OCI-M2 (cell line): ENCODE measurements around the gene FGF12.
"Not testable (repeated sequence)": the region's sequence is repeated elsewhere in the genome, so short reads cannot be mapped to it uniquely, and the experiment has no call there.

Source experiments
- DNase-seq: peaks from one replicate; lab custom pipeline; 2025; ENCODE audit not compliant: unreplicated experiment; lab: John Stamatoyannopoulos, UW

Gene FGF12

DNA sequence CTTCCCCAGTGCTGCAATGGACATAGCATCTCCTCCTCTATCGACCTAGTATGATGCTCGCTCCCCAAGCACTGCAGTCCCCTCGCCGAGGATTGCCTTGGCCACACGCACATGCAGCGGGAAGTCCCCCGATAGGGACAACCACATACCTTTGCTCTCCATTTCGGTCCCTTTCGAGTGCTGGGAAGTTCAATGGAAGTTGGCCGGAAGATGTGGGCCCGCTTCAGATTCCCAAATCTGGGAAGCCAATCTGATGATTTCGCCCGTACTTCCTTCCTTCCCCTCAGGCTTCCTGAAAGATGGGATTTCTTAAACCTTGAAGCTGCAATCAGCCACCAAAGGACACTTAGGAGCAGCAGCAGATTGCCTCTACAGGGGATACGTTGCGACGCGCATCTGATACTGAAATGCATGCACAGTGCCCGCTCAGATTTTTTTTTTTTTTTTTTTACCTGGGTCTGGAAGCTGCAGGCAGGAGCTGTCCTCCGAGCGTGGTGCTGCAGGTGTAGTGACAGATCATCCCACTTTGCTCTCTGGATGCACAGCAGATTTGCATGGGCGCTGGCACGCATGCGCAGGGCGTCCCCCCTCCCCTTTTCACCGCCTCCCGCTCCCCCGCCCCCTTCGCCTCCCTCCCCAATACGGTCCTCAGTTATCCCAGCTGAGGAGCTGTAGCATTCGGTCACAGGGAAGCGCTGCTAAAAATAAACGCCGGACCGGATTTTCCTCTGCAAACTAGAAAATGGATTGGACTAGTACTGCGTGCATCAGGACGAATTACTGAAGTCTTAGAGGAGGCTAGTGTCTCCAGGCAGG is at the start of gene FGF12:
TSS of gene FGF12 (minus strand) at position 510 of the 816 bp plus-strand sequence.
- DNase-seq: no peak

DNA sequence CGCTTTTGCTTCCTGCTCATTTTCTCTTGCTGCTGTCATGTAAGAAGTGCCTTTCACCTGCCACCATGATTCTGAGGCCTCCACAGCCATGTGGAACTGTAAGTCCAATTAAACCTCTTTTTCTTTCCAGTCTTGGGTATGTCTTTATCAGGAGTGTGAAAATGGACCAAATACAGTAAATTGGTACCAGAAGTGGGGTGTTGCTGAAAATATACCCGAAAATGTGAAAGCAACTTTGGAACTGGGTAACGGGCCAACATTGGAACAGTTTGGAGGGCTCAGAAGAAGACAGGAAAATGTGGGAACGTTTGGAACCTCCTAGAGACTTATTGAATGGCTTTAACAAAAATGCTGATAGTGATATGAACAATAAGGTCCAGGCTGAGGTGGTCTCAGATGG is 47.0 kb upstream of the FGF12 start:
- not testable (repeated sequence) for DNase-seq

DNA sequence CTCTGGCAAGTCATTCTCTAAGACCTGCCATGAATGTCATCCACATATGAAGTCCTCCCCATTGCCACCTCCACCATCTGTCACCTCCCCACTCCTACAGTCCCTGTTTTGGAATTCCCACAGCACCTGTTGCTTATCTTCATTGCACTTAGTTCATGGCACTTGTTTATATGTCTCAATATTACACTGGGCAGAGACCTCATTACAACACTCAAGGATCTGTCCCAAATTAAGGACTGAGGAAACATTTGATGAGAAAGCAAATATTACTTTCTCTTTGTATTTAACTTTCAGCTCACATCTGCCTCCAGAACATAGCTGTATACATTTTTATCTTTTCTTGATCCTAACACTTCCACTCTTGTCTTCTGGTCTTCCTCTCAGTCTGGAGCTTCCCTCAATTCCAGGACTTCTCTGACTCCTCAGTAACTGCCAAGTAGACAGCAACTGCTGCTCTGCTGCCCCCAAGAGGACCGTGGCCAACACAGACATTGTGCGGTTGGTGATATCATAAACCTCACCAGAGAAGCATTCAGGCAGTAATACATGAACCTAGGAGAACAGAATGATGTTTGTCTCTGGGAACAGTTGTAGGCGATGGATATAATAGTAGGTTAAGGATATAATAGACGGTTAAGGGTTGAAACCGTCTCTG is 45.0 kb upstream of the FGF12 start:
- DNase-seq: no peak

DNA sequence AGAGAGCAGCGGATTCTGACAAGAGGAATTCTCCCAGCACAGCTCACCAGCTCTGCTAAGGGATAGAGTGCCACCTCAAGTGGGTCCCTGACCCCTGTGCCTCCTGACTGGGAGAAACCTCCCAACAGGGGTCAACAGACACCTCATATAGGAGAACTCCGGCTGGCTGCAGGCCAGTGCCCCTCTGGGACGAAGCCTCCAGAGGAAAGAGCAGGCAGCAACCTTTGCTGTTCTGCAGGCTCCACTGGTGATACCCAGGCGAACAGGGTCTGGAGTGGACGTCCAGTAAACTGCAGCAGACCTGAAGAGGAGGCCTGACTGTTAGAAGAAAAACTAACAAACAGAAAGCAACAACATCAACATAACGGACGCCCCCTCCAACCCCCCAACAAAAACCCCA is 31.3 kb upstream of the FGF12 start:
- DNase-seq: no peak

DNA sequence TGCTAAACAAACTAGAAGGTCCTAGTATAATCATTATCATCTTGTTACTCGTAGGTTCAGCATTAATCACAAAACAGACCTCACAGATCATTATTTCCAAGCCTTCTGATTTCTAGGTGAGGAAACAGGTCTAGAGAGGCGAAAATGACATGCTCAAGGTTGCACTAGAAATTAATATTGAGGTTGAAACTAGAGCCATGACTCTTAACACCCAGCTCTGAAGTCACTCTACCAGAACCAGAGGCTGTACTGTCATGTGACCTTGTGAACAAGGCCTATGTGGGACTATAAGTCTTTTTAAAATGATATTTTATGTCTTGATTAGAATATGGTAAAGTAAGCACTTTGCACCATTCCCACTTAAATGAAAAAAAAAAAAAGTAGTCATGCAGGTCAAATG is 23.8 kb upstream of the FGF12 start:
- no peak for DNase-seq

DNA sequence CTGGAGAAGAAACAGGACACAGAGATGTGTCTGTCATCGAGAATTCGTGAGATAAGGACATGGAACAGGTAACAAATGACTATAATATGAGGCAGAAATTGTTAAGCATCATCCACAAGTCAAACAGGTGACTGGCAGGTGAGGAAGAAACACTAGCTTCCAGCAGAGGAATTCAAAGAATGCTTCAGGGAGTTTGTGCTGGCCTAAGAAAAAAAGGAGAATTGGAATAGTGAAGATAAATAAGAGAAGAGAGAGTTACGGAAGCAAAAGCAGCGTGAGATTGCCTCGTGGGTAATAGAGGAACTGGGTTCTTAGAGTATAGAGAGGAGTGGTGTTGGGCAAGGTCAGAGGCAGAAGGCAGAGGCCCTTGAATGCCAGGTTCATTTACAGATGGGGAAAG is 22.9 kb upstream of the FGF12 start:
- no peak for DNase-seq

DNA sequence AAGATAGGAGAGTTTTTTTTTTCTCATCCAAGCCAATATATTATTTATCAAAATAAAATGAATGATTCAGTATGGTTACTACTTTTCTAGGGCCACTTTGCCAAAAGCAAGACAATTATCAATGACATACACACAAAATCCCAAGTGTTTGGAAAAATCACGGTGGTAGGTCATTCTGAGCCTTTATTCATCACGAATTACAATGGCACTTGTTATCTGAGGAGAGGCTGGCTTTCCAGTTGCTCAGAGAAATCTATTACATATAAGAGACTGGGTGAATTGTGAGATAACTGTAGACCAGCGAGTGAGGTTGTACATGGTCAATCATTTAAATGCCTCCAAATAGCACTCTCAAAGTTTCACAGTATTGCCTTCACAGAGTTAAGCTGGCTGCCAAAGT is 20.4 kb upstream of the FGF12 start:
- DNase-seq: no peak

DNA sequence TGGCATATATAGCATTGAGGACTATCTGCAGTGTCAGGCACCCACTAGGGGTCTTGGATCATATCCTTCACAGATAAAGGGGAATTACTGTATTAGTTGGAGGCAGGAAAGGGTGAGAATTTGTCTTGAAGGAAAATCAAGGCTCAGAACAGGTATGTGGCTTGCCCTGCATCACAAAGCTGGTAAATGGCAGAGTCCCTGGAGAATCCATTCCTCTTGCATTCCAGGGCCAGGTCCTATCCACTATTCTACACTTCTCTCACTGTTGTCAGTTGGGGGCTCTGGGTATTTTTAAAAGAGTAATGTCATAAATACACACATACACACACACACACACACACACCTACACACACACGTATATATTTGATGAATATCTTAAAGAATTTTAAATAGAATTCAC is 19.8 kb upstream of the FGF12 start:
- no peak for DNase-seq

DNA sequence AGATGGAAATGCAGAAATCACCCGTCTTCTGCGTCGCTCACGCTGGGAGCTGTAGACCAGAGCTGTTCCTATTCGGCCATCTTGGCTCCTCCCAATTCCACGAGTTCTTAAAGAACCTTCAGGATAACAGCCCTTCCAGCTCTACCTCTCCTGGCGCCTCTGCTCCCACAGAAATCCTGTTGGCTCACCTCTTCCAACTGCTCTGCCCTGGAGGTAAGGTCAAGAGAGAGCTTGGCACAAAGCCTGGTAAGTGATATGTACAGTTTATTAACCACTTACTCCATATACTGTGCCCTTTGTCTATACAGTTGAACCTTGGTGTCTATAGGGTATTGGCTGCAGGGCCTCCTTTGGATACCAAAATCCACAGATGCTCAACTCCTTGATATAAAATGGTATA is 17.8 kb upstream of the FGF12 start:
- DNase-seq: no peak

DNA sequence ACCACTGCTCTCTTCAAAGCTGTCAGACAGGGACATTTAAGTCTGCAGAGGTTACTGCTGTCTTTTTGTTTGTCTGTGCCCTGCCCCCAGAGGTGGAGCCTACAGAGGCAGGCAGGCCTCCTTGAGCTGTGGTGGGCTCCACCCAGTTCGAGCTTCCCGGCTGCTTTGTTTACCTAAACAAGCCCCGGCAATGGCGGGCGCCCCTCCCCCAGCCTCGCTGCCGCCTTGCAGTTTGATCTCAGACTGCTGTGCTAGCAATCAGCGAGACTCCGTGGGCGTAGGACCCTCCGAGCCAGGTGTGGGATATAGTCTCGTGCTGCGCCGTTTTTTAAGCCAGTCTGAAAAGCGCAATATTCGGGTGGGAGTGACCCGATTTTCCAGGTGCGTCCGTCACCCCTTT is 17.3 kb upstream of the FGF12 start:
- DNase-seq: not testable (repeated sequence)

DNA sequence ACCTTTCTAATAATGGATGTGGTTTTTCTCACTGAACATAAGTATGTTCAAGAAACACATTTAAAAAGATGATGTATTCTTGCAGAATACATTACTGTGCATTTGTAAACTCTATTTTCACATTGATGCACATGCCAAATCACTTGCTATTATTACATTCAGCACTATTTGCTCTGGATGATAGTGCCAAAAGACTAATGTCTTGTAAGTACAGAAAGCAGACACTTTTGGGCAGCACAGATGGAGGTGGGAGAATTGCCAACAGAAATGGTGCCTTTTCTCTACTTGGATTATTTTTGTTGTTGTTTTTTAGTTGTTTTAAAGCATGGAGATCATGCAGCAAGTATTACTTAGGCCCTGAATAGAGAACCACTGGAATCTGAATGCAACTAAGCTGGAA is 10.2 kb upstream of the FGF12 start:
- no peak for DNase-seq

DNA sequence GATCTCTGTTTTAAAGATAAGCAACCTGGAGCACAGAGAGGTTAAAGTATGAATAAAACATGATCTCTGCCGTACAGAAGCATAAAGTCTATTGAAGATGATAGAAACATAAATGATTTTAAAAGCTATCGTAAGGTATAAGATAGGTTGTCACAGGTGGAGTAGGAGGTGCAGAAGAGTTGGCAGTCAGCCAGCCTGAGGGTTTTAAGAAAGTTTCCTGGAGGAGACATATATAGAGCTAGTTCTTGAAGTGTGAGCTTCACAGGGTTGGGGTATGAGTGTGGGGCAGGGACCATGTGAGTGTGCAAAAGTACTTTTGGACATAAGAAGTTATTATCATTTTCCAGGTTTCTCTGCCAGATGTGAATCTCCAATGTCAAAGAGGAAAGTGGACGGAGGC is 3.9 kb upstream of the FGF12 start:
- no peak for DNase-seq

DNA sequence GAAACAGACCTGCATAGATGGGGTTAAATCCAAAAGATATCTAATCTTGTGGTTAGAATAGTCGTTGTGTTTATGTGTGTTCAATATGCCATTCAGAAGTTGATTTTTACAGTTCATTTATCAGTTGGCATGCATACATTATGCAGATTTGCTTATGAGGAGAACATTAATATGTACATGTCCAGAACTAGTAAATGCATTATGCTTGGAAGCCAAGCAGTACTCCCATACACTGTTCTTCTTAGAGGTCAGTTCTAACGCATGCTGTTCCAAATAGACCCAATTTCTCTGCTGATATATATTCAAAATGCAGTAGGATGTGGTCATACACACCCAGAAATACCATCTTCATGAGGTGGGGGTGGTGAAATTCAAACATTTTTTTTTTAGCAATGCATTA is 956 bp downstream of the FGF12 start:
- no peak for DNase-seq

DNA sequence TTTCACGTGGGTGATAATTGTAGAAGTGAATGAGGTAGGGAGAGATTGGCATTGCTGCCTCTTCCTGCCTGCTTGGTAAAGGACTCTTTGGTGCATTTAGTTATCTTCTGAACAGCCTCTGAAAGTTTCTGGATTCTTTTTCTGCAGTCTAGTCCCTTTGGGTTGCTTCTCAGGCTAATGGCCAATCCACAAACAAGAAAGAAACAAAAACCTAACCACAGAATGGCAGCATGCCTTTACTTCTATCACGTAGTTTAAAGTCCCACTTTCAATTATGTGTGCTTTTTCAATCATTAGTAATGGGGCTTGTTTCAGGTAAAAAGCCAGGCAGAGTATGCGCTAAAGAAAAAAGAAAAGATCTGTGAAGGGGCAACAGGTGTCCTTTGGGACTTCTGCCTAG is 7.4 kb downstream of the FGF12 start:
- no peak for DNase-seq

DNA sequence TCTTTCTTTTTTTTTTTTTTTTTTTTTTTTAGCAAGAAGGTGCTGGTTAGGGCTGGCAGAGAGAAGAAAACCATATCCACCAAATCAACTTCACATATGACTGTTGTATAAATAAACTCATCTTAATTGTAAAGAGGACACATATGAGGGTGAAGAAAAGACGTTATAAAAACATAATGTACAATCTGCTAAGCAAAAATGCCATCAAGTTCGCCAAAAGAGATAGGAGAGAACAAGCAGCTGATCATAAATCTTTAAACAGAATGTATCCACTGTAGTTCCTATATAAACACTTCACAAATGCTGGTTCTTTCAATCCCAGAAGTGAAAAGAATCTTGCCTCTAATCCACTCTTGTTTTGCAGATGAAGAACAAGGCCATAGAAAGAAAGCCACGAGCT is 9.2 kb downstream of the FGF12 start:
- no peak for DNase-seq

DNA sequence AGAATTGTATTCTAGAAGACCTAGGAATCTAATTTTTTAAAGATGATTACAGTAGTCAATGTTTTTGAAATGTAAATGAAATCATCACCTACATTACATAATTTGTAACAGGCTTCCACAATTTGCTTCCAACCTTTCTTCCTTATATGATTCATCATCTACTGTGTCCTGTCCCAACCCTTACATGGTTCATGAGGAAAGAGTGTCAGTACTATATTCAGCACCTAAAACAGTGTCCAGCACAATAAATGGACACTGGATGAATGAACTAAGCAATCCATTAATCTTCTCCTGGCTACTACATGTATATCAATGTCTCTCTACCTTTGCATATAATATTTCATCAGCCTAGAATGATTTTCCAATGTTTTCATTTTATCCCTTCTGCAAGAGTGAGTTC is 12.2 kb downstream of the FGF12 start:
- no peak for DNase-seq

DNA sequence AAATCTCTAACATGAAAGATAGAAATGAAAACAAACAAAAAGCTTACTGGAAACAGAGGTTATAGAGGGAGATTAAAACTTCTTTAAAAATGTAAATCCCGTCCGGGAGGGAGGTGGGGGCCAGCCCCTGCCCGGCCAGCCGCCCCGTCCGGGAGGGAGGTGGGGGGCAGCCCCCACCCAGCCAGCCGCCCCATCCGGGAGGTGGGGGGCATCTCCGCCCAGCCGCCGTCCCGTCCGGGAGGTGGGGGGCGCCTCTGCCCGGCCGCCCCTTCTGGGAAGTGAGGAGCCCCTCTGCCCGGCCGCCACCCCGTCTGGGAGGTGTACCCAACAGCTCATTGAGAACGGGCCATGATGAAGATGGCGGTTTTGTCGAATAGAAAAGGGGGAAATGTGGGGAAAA is 16.2 kb downstream of the FGF12 start:
- not testable (repeated sequence) for DNase-seq

DNA sequence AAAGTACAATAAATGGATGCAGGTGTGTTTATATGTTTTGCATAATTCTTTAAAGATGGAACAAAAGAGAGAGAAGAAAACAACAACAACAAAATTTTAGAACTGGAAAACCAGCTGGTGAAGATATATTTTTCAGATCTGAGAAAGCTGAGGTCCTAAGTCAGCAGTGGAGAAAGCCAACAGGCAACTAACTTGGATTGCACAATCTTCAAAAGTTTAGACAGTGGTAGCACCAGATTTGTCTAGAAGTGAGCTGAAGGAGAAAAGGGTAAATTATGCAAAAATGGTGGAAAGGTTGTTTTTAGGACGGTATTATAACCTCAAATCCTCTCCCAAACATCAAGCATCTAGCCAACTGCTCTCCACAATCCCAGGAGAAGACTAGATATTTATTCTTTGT is 17.0 kb downstream of the FGF12 start:
- no peak for DNase-seq

DNA sequence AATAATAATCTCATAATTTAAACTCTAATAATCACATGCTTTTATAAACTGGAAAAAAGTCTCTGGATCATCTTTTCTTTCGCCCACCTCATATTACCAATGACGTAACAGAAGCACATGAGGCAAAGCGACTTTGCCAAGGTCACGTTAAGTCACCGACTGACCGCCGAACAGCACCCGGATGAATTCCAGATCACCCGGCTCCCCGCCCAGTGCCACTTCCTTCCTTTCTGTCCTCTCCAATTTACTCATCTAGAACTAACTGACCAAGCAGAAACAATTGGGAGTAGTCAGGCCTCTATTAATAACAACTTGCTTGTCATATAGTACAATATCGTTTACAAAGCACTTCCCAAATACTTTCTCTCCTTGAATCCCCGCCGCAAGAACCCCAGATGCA is 21.1 kb downstream of the FGF12 start:
- no peak for DNase-seq

DNA sequence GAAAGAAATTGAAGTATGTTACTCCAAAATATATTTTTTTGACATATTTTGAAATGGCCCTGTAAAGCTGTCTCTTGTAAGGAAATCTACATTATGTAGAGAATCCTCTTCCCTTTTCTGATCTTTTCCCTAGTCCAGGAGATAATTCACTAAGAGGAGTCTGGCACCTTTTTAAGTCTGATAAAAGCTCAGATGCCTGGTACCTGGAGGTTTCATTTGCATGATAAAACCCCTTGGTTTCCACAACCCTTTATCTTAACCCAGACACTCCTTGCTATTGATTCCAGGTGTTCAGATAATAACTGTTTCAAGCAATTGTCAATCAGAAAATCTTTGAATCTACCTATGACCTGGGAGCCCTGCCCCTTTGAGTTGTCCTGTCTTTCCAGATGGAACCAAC is 26.5 kb downstream of the FGF12 start:
- no peak for DNase-seq

DNA sequence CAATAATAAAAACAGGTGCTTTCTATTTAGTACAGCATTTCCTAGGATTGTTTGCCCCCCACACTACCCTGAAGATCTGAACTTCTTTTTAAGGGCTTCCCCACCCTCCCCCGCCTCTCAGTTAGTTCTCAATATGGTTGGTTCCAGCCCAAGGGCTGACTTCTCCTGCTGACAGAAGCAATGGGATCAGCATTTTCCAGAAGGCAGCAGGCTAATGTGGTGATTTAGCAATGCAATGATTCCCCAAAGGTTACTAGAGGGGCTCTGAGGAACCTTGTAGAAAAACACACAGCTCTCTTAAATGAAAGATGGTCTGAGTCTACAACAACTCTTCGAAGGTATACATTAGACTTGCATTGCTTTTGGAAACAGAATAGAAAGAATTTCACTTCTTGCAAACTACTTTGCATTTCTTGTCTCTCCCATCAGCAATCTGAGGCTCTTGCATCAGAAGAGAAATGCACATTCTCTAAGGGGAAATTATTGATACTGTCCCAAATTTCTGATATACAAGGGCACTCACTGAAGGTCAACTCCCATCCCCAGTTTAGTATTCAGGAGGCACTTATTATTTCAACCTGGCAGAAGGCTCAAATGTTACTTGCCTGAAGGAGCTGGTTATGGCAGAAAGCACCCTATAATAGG is 30.3 kb downstream of the FGF12 start:
- DNase-seq: no peak

DNA sequence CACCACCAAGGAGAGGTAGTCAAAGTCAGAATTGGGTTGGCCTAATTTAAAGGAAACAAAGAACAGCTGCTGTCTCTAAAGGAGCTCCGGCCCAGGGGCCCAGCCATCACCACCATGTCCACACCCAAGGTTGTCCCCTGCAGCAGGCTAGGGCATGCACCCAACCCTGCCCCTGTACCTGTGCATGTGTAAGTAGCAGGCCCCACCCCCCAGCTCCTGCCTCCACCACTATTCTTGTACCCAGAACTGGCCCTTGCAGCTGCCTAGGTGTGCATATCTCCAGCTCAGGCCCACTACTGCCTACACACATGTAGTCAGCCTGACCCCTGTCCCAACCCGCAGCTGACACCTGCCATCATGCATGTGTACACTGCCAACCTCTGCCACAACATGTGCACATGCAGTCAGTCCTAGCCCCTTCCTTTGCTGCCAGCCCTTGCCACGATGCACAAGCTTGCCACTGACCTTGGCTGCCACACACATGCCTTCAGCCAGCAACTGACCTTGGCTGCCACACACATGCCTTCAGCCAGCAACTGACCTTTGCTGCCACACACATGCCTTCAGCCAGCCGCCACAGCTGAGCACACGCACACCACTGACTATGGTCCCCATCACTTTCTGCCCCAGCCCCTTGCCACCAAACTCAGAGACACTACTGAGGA is 39.7 kb downstream of the FGF12 start:
- no peak for DNase-seq
